Neural progenitor cell (in vitro differentiated cells): ENCODE data around the gene ERCC1. TPM values are rescaled to one million over a fixed set of nuclear protein-coding genes. Genes with fewer than 3 reads are reported as not detected.

Source experiments
- DNase-seq: peaks from one replicate; pipeline ENCODE4 v3.0.0-alpha.2; 2016; ENCODE audit warnings: low spot score
- H2AFZ ChIP-seq: fragments of 200-600 bp; sonication (generic); replicated peaks from 2 replicates; pipeline ENCODE4 v1.6.1; 2016; ENCODE audit warnings: antibody characterized with exemption
- H3F3A ChIP-seq: fragments of 200-600 bp; sonication (generic); 2 replicates; pipeline ENCODE4 v1.6.1; 2016; ENCODE audit warnings: antibody characterized with exemption, low read depth
- H3K27ac ChIP-seq: fragments of 200-600 bp; sonication (generic); 2 replicates; pipeline ENCODE4 v1.5.1; 2016; ENCODE audit warnings: mild to moderate bottlenecking
- H3K27me3 ChIP-seq: fragments of 200-600 bp; sonication (generic); 2 replicates; pipeline ENCODE4 v1.6.1; 2016; ENCODE audit warnings: mild to moderate bottlenecking, moderate library complexity
- H3K36me3 ChIP-seq: fragments of 200-600 bp; sonication (generic); 2 replicates; pipeline ENCODE4 v1.5.1; 2016
- H3K4me1 ChIP-seq: fragments of 200-600 bp; sonication (generic); 2 replicates; pipeline ENCODE4 v1.6.1; 2016; ENCODE audit warnings: mixed run types
- H3K4me2 ChIP-seq: fragments of 200-600 bp; sonication (generic); 2 replicates; pipeline ENCODE4 v1.6.1; 2016
- H3K4me3 ChIP-seq: fragments of 200-600 bp; sonication (generic); 2 replicates; pipeline ENCODE4 v1.5.1; 2016
- H3K79me2 ChIP-seq: fragments of 200-600 bp; sonication (generic); 2 replicates; pipeline ENCODE4 v1.6.1; 2016; ENCODE audit warnings: low read depth
- H3K9ac ChIP-seq: fragments of 200-600 bp; sonication (generic); 2 replicates; pipeline ENCODE4 v1.6.1; 2016
- H3K9me3 ChIP-seq: fragments of 200-600 bp; sonication (generic); 2 replicates; pipeline ENCODE4 v1.5.1; 2016; ENCODE audit warnings: low read depth
- H4K20me1 ChIP-seq: fragments of 200-600 bp; sonication (generic); 2 replicates; pipeline ENCODE4 v1.6.1; 2016; ENCODE audit warnings: low read depth
- H3K27ac Mint-ChIP-seq: 3 replicates; pipeline ENCODE4 v1.8.0; 2021; ENCODE audit warnings: mixed read lengths
- H3K27me3 Mint-ChIP-seq: 2 replicates; pipeline ENCODE4 v1.8.0; 2022; ENCODE audit warnings: low read depth, mild to moderate bottlenecking, inconsistent platforms, moderate library complexity, mixed read lengths; ENCODE audit not compliant: insufficient read depth
- H3K36me3 Mint-ChIP-seq: 3 replicates; pipeline ENCODE4 v1.8.0; 2021; ENCODE audit warnings: mixed read lengths
- H3K4me1 Mint-ChIP-seq: 3 replicates; pipeline ENCODE4 v1.8.0; 2021; ENCODE audit warnings: mixed read lengths
- H3K4me3 Mint-ChIP-seq: 3 replicates; pipeline ENCODE4 v1.8.0; 2021; ENCODE audit warnings: mild to moderate bottlenecking, moderate library complexity, mixed read lengths
- H3K9me3 Mint-ChIP-seq: 3 replicates; pipeline ENCODE4 v1.8.0; 2020; ENCODE audit warnings: mixed read lengths
- EZH2 ChIP-seq: fragments of 200-600 bp; sonication (generic); IDR thresholded peaks from 2 replicates; pipeline ENCODE4 v1.6.1; 2017; ENCODE audit warnings: antibody characterized with exemption, mild to moderate bottlenecking, moderate library complexity
- EZH2phosphoT487 ChIP-seq: fragments of 200-600 bp; sonication (generic); IDR thresholded peaks from 2 replicates; pipeline ENCODE4 v1.6.1; 2017; ENCODE audit warnings: antibody characterized with exemption
- total RNA-seq: library from RNA; depleted of rRNA; stranded (reverse); fragments of >200 nt; gene quantifications from 2 replicates; pipeline ENCODE4 v1.2.3, GENCODE V29; 2015; ENCODE audit warnings: low replicate concordance
- TF ChIP-seq, protein P1 (sequence below): fragments of 200-600 bp; sonication (generic); IDR thresholded peaks from 2 replicates; pipeline ENCODE4 v1.5.1; 2017; ENCODE audit warnings: antibody characterized with exemption, mild to moderate bottlenecking

The ERCC1 gene
- total RNA-seq, 1 donor from 2014 or later, result 46.0 TPM

GRCh38 chr19:45442408-45442777, 18.7 kb upstream of the ERCC1 start:
- H3K9ac ChIP-seq, result no peak overlapping the region
- no peak overlapping the region for H2AFZ ChIP-seq
- Mint-ChIP-seq H3K27me3 (peaks cover 19% of the 10 kb centered on the region), H3K4me3 (peak overlapping the region; percentile 90), H3K9me3 (no peaks in the 10 kb centered on the region), H3K27ac (peak overlapping the region; percentile 94), H3K36me3 (no peaks in the 10 kb centered on the region), H3K4me1 (peaks cover 42% of the 10 kb centered on the region)
- no peak for DNase-seq
- peaks cover 62% of the 10 kb centered on the region for H3F3A ChIP-seq
- no peak overlapping the region for H3K4me3 ChIP-seq
- TF ChIP-seq EZH2phosphoT487, result no peak
- no peak for TF ChIP-seq EZH2
- TF ChIP-seq, protein P1, sequence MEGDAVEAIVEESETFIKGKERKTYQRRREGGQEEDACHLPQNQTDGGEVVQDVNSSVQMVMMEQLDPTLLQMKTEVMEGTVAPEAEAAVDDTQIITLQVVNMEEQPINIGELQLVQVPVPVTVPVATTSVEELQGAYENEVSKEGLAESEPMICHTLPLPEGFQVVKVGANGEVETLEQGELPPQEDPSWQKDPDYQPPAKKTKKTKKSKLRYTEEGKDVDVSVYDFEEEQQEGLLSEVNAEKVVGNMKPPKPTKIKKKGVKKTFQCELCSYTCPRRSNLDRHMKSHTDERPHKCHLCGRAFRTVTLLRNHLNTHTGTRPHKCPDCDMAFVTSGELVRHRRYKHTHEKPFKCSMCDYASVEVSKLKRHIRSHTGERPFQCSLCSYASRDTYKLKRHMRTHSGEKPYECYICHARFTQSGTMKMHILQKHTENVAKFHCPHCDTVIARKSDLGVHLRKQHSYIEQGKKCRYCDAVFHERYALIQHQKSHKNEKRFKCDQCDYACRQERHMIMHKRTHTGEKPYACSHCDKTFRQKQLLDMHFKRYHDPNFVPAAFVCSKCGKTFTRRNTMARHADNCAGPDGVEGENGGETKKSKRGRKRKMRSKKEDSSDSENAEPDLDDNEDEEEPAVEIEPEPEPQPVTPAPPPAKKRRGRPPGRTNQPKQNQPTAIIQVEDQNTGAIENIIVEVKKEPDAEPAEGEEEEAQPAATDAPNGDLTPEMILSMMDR, result no peak
- no peak overlapping the region for H3K27ac ChIP-seq
- no peaks in the 10 kb centered on the region for H4K20me1 ChIP-seq
- no peak overlapping the region for H3K4me2 ChIP-seq
- H3K79me2 ChIP-seq, result no peaks in the 10 kb centered on the region
- H3K9me3 ChIP-seq, result no peaks in the 10 kb centered on the region
- peaks cover 11% of the 10 kb centered on the region for H3K4me1 ChIP-seq
- peaks cover 9% of the 10 kb centered on the region for H3K27me3 ChIP-seq
- no peaks in the 10 kb centered on the region for H3K36me3 ChIP-seq

GRCh38 chr19:45440873-45441654, 17.3 kb upstream of the ERCC1 start:
- Histone ChIP-seq H3K79me2 (no peaks in the 10 kb centered on the region), H3K27me3 (peaks cover 9% of the 10 kb centered on the region), H2AFZ (no peak overlapping the region), H3K4me3 (no peak overlapping the region), H3K36me3 (no peaks in the 10 kb centered on the region), H3K4me2 (no peak overlapping the region), H3F3A (peaks cover 55% of the 10 kb centered on the region), H3K4me1 (peaks cover 11% of the 10 kb centered on the region), H4K20me1 (no peaks in the 10 kb centered on the region), H3K27ac (no peak overlapping the region), H3K9me3 (no peaks in the 10 kb centered on the region), H3K9ac (no peak overlapping the region)
- H3K36me3 Mint-ChIP-seq, result no peaks in the 10 kb centered on the region
- H3K4me3 Mint-ChIP-seq, result peak overlapping the region; percentile 83
- H3K27me3 Mint-ChIP-seq, result peaks cover 22% of the 10 kb centered on the region
- peaks cover 41% of the 10 kb centered on the region for H3K4me1 Mint-ChIP-seq
- no peaks in the 10 kb centered on the region for H3K9me3 Mint-ChIP-seq
- peak; percentile 49 for DNase-seq
- peak overlapping the region; percentile 82 for H3K27ac Mint-ChIP-seq
- TF ChIP-seq EZH2, result no peak
- TF ChIP-seq, protein P1, result no peak
- no peak for TF ChIP-seq EZH2phosphoT487

DNA sequence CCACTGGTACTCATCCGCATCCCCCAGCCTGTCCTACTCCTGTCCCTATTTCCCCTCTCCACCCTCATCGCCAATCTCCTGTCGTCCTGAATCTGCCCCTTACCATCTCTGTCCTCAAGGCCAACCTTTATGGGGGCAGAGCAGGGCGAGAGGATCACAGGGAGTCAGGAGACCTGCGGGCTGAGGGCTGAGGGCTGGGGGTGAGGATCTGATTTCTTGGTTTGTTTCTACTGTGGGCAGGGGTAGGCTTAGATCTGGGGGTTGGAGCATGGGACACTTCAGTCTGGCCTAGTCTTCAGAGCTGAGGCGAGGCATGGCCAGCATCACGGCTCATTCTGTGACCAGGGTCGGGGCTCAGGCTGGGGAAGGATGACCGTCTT, 16.5 kb upstream of the ERCC1 start:
- peaks cover 37% of the 10 kb centered on the region for H3K4me1 Mint-ChIP-seq
- TF ChIP-seq EZH2 (no peak), EZH2phosphoT487 (no peak)
- TF ChIP-seq, protein P1, result no peak
- H3K36me3 ChIP-seq, result no peaks in the 10 kb centered on the region
- H3F3A ChIP-seq, result peaks cover 51% of the 10 kb centered on the region
- no peaks in the 10 kb centered on the region for H3K9me3 Mint-ChIP-seq
- peak overlapping the region; percentile 99 for H3K4me3 ChIP-seq
- H2AFZ ChIP-seq, result peak overlapping the region; percentile 99
- H4K20me1 ChIP-seq, result no peaks in the 10 kb centered on the region
- H3K36me3 Mint-ChIP-seq, result no peaks in the 10 kb centered on the region
- no peak for DNase-seq
- peak overlapping the region; percentile 69 for H3K4me2 ChIP-seq
- no peaks in the 10 kb centered on the region for H3K79me2 ChIP-seq
- peak overlapping the region; percentile 83 for H3K4me3 Mint-ChIP-seq
- H3K27ac Mint-ChIP-seq, result peak overlapping the region; percentile 92
- H3K9ac ChIP-seq, result no peak overlapping the region
- peaks cover 22% of the 10 kb centered on the region for H3K27me3 Mint-ChIP-seq
- peaks cover 11% of the 10 kb centered on the region for H3K4me1 ChIP-seq
- peaks cover 7% of the 10 kb centered on the region for H3K27me3 ChIP-seq
- H3K27ac ChIP-seq, result no peak overlapping the region
- H3K9me3 ChIP-seq, result no peaks in the 10 kb centered on the region
